ENCODE data around the gene CLMP. TPM values are rescaled to one million over a fixed set of nuclear protein-coding genes. Genes with fewer than 3 reads are reported as not detected.
"Not testable (repeated sequence)": the region's sequence is repeated elsewhere in the genome, so short reads cannot be mapped to it uniquely, and the experiment has no call there.

CLMP gene
- total RNA-seq, 6 experiments from 2014 or later = 126 to 201 (median 138) TPM

- Mint-ChIP-seq H3K36me3 (ENCODE audit: low read depth) (peaks cover 53% of the 10 kb centered on the region), H3K4me3 (peak within 1 kb of the TSS; percentile 100), H3K27me3 (ENCODE audit: insufficient read depth) (peaks cover 37% of the 10 kb centered on the region), H3K4me1 (ENCODE audit: low read depth) (peaks cover 69% of the 10 kb centered on the region), H3K9me3 (peaks cover 11% of the 10 kb centered on the region), H3K27ac (peak within 1 kb of the TSS; percentile 98)
- DNase-seq = peak; percentile 68
- TF ChIP-seq CTCF (IDR thresholded peaks at IDR 0.05) = no peak
Measured at GRCh38 chr11:123061403-123062157, 133.5 kb downstream of the CLMP start, which contains the start of gene HSPA8. Gene HSPA8 (minus strand): TSS chr11:123062136. CDS start chr11:123061324, 812 bp downstream.

GRCh38 chr11:123060277-123061000, 134.6 kb downstream of the CLMP start:
- no peak for DNase-seq
- Mint-ChIP-seq H3K36me3 (ENCODE audit: low read depth) (peaks cover 53% of the 10 kb centered on the region), H3K27me3 (ENCODE audit: insufficient read depth) (peaks cover 37% of the 10 kb centered on the region), H3K4me1 (ENCODE audit: low read depth) (peaks cover 61% of the 10 kb centered on the region), H3K4me3 (peak overlapping the region; percentile 100), H3K9me3 (peaks cover 11% of the 10 kb centered on the region), H3K27ac (peak overlapping the region; percentile 98)
- no peak for TF ChIP-seq CTCF (IDR thresholded peaks at IDR 0.05)

GRCh38 chr11:123059041-123059920, 135.8 kb downstream of the CLMP start:
- Mint-ChIP-seq H3K27ac (peak overlapping the region; percentile 98), H3K9me3 (peaks cover 11% of the 10 kb centered on the region), H3K4me1 (ENCODE audit: low read depth) (peaks cover 54% of the 10 kb centered on the region), H3K4me3 (peak overlapping the region; percentile 100), H3K36me3 (ENCODE audit: low read depth) (peaks cover 53% of the 10 kb centered on the region), H3K27me3 (ENCODE audit: insufficient read depth) (peaks cover 37% of the 10 kb centered on the region)
- not testable (repeated sequence) for DNase-seq

- H3K36me3 Mint-ChIP-seq (ENCODE audit: low read depth) = peaks cover 53% of the 10 kb centered on the region
- TF ChIP-seq CTCF (IDR thresholded peaks at IDR 0.05) = peak; percentile 32; the same call in 1 of the 2 replicates
- peaks cover 11% of the 10 kb centered on the region for H3K9me3 Mint-ChIP-seq
- no peak for DNase-seq
- peaks cover 41% of the 10 kb centered on the region for H3K4me1 Mint-ChIP-seq (ENCODE audit: low read depth)
- H3K4me3 Mint-ChIP-seq = peak overlapping the region; percentile 100
- peaks cover 34% of the 10 kb centered on the region for H3K27me3 Mint-ChIP-seq (ENCODE audit: insufficient read depth)
- H3K27ac Mint-ChIP-seq = peak overlapping the region; percentile 98
Measured at GRCh38 chr11:123057661-123058305, 137.3 kb downstream of the CLMP start.

GRCh38 chr11:123056835-123057491, 138.1 kb downstream of the CLMP start:
- H3K27me3 Mint-ChIP-seq (ENCODE audit: insufficient read depth) = peaks cover 27% of the 10 kb centered on the region
- peaks cover 53% of the 10 kb centered on the region for H3K36me3 Mint-ChIP-seq (ENCODE audit: low read depth)
- H3K9me3 Mint-ChIP-seq = peaks cover 10% of the 10 kb centered on the region
- peak overlapping the region; percentile 100 for H3K4me3 Mint-ChIP-seq
- H3K4me1 Mint-ChIP-seq (ENCODE audit: low read depth) = peaks cover 41% of the 10 kb centered on the region
- H3K27ac Mint-ChIP-seq = peak overlapping the region; percentile 98
- no peak for TF ChIP-seq CTCF (IDR thresholded peaks at IDR 0.05)
- DNase-seq = no peak

All from HFFc6 (cell line).